K562 (cell line): Measurements from ENCODE around the gene MAD1L1. TPM values are rescaled to one million over a fixed set of nuclear protein-coding genes. Genes with fewer than 3 reads are reported as not detected.

Source experiments
- CGGBP1 ChIP-seq: fragments of 250-450 bp; sonication (Bioruptor Pico); IDR thresholded peaks from 2 replicates; pipeline ENCODE4 v1.9.0; 2021; ENCODE audit warnings: mild to moderate bottlenecking
- FOXP4 ChIP-seq: sonication (generic); formaldehyde crosslinking; IDR thresholded peaks from 2 replicates; pipeline ENCODE4 v1.8.0; 2022; ENCODE audit warnings: mild to moderate bottlenecking, missing genetic modification reagents, borderline replicate concordance
- GTF2B ChIP-seq: IDR thresholded peaks from 2 replicates; pipeline ENCODE4 v1.6.1; 2011; ENCODE audit not compliant: insufficient read length; ENCODE audit errors: extremely low read depth
- NR2F6 ChIP-seq: fragments of 450-650 bp; formaldehyde crosslinking; IDR thresholded peaks from 2 replicates; pipeline ENCODE4 v1.4.0; 2020; ENCODE audit warnings: mild to moderate bottlenecking
- SMARCC2 ChIP-seq: fragments of 450-650 bp; IDR thresholded peaks from 2 replicates; pipeline ENCODE4 v1.6.1; 2017; ENCODE audit warnings: antibody characterized with exemption, moderate library complexity, mild to moderate bottlenecking, low read depth
- SOX6 ChIP-seq: fragments of 450-650 bp; IDR thresholded peaks from 2 replicates; pipeline ENCODE4 v1.6.1; 2014; ENCODE audit warnings: mild to moderate bottlenecking
- TAL1 ChIP-seq: fragments of 450-650 bp; IDR thresholded peaks from 2 replicates; pipeline ENCODE4 v1.6.1; 2016; ENCODE audit warnings: mild to moderate bottlenecking
- TCFL5 ChIP-seq: fragments of 250-450 bp; sonication (Bioruptor Pico); conservative IDR thresholded peaks from 2 replicates; pipeline ENCODE4 v1.6.1; 2021; ENCODE audit warnings: mild to moderate bottlenecking, moderate library complexity, matching md5 sums
- ZNF551 ChIP-seq: fragments of 250-450 bp; sonication (Bioruptor Pico); IDR thresholded peaks from 2 replicates; pipeline ENCODE4 v1.5.0; 2021; ENCODE audit warnings: mild to moderate bottlenecking, moderate library complexity
- ZNF561 ChIP-seq: fragments of 450-650 bp; formaldehyde crosslinking; conservative IDR thresholded peaks from 2 replicates; pipeline ENCODE4 v1.4.0; 2020; ENCODE audit warnings: mild to moderate bottlenecking, moderate library complexity
- polyA plus RNA-seq, 8 experiments: library from polyadenylated mRNA; depleted of rRNA in 4 of 8; stranded (reverse) in 5 of 8; unstranded in 3 of 8; fragments of >200 nt; fragmentation: Nextera tagmentation in 2 of 8; fragmentation: Illumina TruSeq in 1 of 8; extraction: Ambion mirVana in 2 of 8; extraction: Trizol in 1 of 8; gene quantifications; 2 replicates each; pipeline versions ENCODE4 v1.2.1 to v1.2.3, GENCODE V29; 2011 to 2014; ENCODE audit warnings: inconsistent platforms in 1 of 8, missing spikeins in 1 of 8
- total RNA-seq, 7 experiments: library from RNA; depleted of rRNA in 6 of 7; stranded (reverse); fragments of >200 nt in 6 of 7; fragmentation: Illumina TruSeq in 2 of 7; extraction: Trizol in 2 of 7; gene quantifications; 2 replicates each; pipeline versions ENCODE4 v1.2.1 to v1.2.3, GENCODE V29; 2011 to 2021; ENCODE audit warnings: low replicate concordance in 1 of 7

The MAD1L1 gene
- total and polyA plus RNA-seq, 9 of the 15 experiments (the other 6 are each of a cell fraction or from before 2014, with no cell fraction given): 1.7 to 89.7 (median 18.0) TPM

- TF ChIP-seq TAL1 (no peak), CGGBP1 (CRISPR knock-in tag) (no peak), GTF2B (no peak), SMARCC2 (no peak), ZNF551 (CRISPR knock-in tag) (no peak), NR2F6 (CRISPR knock-in tag) (no peak), SOX6 (no peak), ZNF561 (CRISPR knock-in tag) (no peak), FOXP4 (CRISPR knock-in tag) (no peak), TCFL5 (no peak)
These were observed 187.8 kb downstream of the MAD1L1 start (continued) for GRCh38 chr7:2044883-2045471.
